Tibial artery (tissue), 4 donors: ENCODE results near the gene MASP1.

Experiments
- DNase-seq, 2 donors: peaks; one replicate each; pipeline ENCODE4 v3.0.0-alpha.2; 2019
- H3K27ac ChIP-seq, 2 donors: fragments of 200-600 bp; sonication (generic) in 1 of 2; 1 replicate in 1 of 2; 2 replicates in 1 of 2; pipeline ENCODE4 v1.5.1; 2018 to 2019; ENCODE audit warnings: mild to moderate bottlenecking in 1 of 2
- H3K27me3 ChIP-seq, 2 donors: fragments of 200-600 bp; sonication (generic) in 1 of 2; one replicate each; pipeline versions ENCODE4 v1.5.1 to v1.6.0; 2016 to 2019
- H3K36me3 ChIP-seq, 3 donors: fragments of 200-600 bp; sonication (generic) in 2 of 3; one replicate each; pipeline ENCODE4 v1.5.1; 2016 to 2019; ENCODE audit warnings: mild to moderate bottlenecking in 2 of 3
- H3K4me1 ChIP-seq, 4 donors: fragments of 200-600 bp; sonication (generic) in 2 of 4; 1 replicate in 3 of 4; 2 replicates in 1 of 4; pipeline ENCODE4 v1.5.1; 2016 to 2019
- H3K4me3 ChIP-seq, 2 donors: fragments of 200-600 bp; sonication (generic) in 1 of 2; 1 replicate in 1 of 2; 2 replicates in 1 of 2; pipeline ENCODE4 v1.5.1; 2018 to 2019; ENCODE audit warnings: mild to moderate bottlenecking in 2 of 2
- H3K9me3 ChIP-seq, 3 donors: fragments of 200-600 bp; sonication (generic) in 1 of 3; one replicate each; pipeline ENCODE4 v1.5.1; 2016 to 2019
- intact Hi-C: fragments of 100-400 bp; cut with DNase I; formaldehyde crosslinking; loops from one replicate; pipeline ENCODE4 v1.15.0; 2023; ENCODE audit warnings: low total_unique reads
- TF ChIP-seq, protein P1 (sequence below), 2 experiments: fragments of 200-600 bp in 1 of 2; fragments of 450-650 bp in 1 of 2; IDR thresholded peaks; one replicate each; pipeline ENCODE4 v1.5.1; 2017 to 2019; ENCODE audit warnings: antibody characterized with exemption in 2 of 2, mild to moderate bottlenecking in 1 of 2, moderate library complexity in 1 of 2

The MASP1 gene

GRCh38 chr3:187310226-187310625, 18.7 kb upstream of the MASP1 start:
- no peaks in the 10 kb centered on the region for H3K36me3 ChIP-seq
- no peak for DNase-seq
- no peaks in the 10 kb centered on the region for H3K9me3 ChIP-seq
- H3K4me1 ChIP-seq: peaks cover 0 to 11% (median 0%) of the 10 kb centered on the region in 4 donors
- TF ChIP-seq, protein P1, sequence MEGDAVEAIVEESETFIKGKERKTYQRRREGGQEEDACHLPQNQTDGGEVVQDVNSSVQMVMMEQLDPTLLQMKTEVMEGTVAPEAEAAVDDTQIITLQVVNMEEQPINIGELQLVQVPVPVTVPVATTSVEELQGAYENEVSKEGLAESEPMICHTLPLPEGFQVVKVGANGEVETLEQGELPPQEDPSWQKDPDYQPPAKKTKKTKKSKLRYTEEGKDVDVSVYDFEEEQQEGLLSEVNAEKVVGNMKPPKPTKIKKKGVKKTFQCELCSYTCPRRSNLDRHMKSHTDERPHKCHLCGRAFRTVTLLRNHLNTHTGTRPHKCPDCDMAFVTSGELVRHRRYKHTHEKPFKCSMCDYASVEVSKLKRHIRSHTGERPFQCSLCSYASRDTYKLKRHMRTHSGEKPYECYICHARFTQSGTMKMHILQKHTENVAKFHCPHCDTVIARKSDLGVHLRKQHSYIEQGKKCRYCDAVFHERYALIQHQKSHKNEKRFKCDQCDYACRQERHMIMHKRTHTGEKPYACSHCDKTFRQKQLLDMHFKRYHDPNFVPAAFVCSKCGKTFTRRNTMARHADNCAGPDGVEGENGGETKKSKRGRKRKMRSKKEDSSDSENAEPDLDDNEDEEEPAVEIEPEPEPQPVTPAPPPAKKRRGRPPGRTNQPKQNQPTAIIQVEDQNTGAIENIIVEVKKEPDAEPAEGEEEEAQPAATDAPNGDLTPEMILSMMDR (IDR thresholded peaks at IDR 0.05): no peak
- no peak overlapping the region for H3K27ac ChIP-seq
- H3K27me3 ChIP-seq: no peaks in the 10 kb centered on the region
- intact Hi-C loops: loop anchor here (10.0 kb wide), 1 partner anchor 405 kb away; no protein-coding TSS in a partner anchor
- H3K4me3 ChIP-seq: no peak overlapping the region

DNA sequence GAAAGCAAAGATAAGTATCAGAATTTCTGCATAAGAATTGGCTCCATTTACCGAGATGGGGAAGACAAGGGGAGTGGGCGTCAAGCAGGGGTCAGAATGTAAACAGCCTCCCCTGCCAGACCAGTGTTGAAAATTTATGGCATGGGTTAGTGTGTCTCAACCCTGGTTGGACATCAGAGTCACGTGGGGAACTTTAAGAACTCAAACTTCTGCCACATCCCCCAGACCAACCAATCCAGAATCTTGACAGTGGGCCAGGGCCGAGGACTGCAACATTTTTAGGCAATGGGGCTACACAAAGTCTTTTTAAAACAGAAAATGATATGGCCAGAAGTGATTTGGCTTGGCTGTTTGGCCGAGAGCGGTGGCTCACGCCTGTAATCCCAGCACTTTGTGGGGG, 14.3 kb upstream of the MASP1 start:
- no peak for DNase-seq
- H3K4me1 ChIP-seq: peaks cover 0 to 1% (median 0%) of the 10 kb centered on the region in 4 donors
- no peak overlapping the region for H3K27ac ChIP-seq
- TF ChIP-seq, protein P1 (IDR thresholded peaks at IDR 0.05): no peak
- intact Hi-C loops: no loop called here
- H3K9me3 ChIP-seq: no peaks in the 10 kb centered on the region
- H3K4me3 ChIP-seq: no peak overlapping the region
- H3K36me3 ChIP-seq: no peaks in the 10 kb centered on the region
- H3K27me3 ChIP-seq: no peaks in the 10 kb centered on the region

- no peak overlapping the region for H3K27ac ChIP-seq
- no peaks in the 10 kb centered on the region for H3K36me3 ChIP-seq
- H3K4me1 ChIP-seq: no peaks in the 10 kb centered on the region
- TF ChIP-seq, protein P1 (IDR thresholded peaks at IDR 0.05): no peak
- no peaks in the 10 kb centered on the region for H3K9me3 ChIP-seq
- no peak overlapping the region for H3K4me3 ChIP-seq
- no peak for DNase-seq
- no peaks in the 10 kb centered on the region for H3K27me3 ChIP-seq
- intact Hi-C loops: no loop called here
Measured at GRCh38 chr3:187299611-187300010, 8.1 kb upstream of the MASP1 start.

- Histone ChIP-seq H3K4me3 (no peak overlapping the region), H3K27me3 (no peaks in the 10 kb centered on the region), H3K36me3 (no peaks in the 10 kb centered on the region), H3K4me1 (peaks cover 0 to 8% (median 0%) of the 10 kb centered on the region in 4 donors), H3K9me3 (no peaks in the 10 kb centered on the region), H3K27ac (no peak overlapping the region)
- TF ChIP-seq, protein P1 (IDR thresholded peaks at IDR 0.05): no peak
- intact Hi-C loops: no loop called here
- no peak for DNase-seq
Measured at GRCh38 chr3:187296911-187297310, 5.4 kb upstream of the MASP1 start.

DNA sequence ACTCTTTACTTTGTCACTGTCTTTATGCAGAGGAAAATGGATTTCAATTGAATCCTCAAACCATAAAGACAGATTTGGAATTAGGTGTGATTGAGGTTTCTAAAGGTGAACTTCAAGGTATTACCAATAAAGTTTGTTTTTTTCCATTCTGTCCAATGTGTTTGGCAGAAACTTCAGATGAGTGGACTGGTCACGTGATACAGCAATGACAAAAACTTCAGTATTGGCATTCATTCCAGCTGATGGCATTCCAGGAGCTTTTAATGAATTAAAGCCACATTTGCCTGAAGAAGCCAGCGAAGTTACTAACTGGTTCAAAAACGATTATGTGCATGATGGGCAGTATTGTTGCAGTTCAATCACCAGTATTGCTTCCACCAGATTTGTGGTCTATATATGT, 4.5 kb upstream of the MASP1 start:
- H3K4me1 ChIP-seq: peaks cover 0 to 15% (median 2%) of the 10 kb centered on the region in 4 donors
- H3K27me3 ChIP-seq: no peaks in the 10 kb centered on the region
- H3K27ac ChIP-seq: no peak overlapping the region
- no peak overlapping the region for H3K4me3 ChIP-seq
- no peaks in the 10 kb centered on the region for H3K9me3 ChIP-seq
- H3K36me3 ChIP-seq: no peaks in the 10 kb centered on the region
- intact Hi-C loops: no loop called here
- TF ChIP-seq, protein P1 (IDR thresholded peaks at IDR 0.05): no peak
- DNase-seq: no peak
